Progenitor cell of endocrine pancreas (in vitro differentiated cells): ENCODE measurements around the gene USP10. TPM values are rescaled to one million over a fixed set of nuclear protein-coding genes. Genes with fewer than 3 reads are reported as not detected.

Experiments
- DNase-seq: peaks from one replicate; pipeline ENCODE4 v3.0.0; 2021; ENCODE audit warnings: low spot score; ENCODE audit not compliant: unreplicated experiment
- H3K27ac Mint-ChIP-seq: 2 replicates; pipeline ENCODE4 v1.8.0; 2021; ENCODE audit warnings: mild to moderate bottlenecking, moderate library complexity, mixed read lengths
- H3K27me3 Mint-ChIP-seq: 2 replicates; pipeline ENCODE4 v1.8.0; 2021; ENCODE audit warnings: mixed read lengths
- H3K36me3 Mint-ChIP-seq: 2 replicates; pipeline ENCODE4 v1.8.0; 2022; ENCODE audit warnings: mixed read lengths; ENCODE audit not compliant: insufficient read depth
- H3K4me1 Mint-ChIP-seq: 2 replicates; pipeline ENCODE4 v1.8.0; 2021; ENCODE audit warnings: low read depth, mixed read lengths
- H3K4me3 Mint-ChIP-seq: 2 replicates; pipeline ENCODE4 v1.8.0; 2021; ENCODE audit warnings: low read depth, mild to moderate bottlenecking, moderate library complexity, mixed read lengths
- H3K9me3 Mint-ChIP-seq: 2 replicates; pipeline ENCODE4 v1.8.0; 2021; ENCODE audit warnings: low read depth, mixed read lengths
- total RNA-seq: library from RNA; stranded (reverse); gene quantifications from 2 replicates; pipeline ENCODE4 v1.2.1, GENCODE V29; 2021
- TF ChIP-seq, protein P1 (sequence below): fragments of 200-600 bp; sonication (generic); IDR thresholded peaks from one replicate; pipeline ENCODE4 v1.5.0; 2021; ENCODE audit warnings: antibody characterized with exemption, mild to moderate bottlenecking; ENCODE audit not compliant: unreplicated experiment

USP10 gene
- total RNA-seq, 1 donor from 2014 or later, result 139 TPM

DNA sequence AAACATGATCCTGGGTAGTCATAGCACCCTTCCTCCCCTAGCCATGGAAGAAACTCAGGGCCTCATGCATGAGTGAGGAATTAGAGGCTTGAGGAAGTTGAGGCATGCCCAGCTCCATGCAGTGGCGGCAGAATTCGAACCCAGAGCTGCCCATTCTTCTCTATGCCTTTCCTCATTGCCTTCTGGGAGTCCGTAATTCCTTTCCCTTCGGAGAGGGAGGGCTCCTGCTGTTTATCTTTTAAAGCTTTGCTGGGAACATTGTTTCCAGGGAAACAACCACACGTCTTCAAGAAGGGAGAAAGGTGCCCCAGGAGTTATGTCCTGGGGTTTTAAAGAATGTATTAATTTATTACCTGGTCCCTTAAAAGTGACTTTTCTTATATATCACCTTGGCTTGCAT lies 128.5 kb downstream of the USP10 start:
- no peaks in the 10 kb centered on the region for H3K4me1 Mint-ChIP-seq

More for the DNA sequence above, 128.5 kb downstream of the USP10 start:
- peaks cover 36% of the 10 kb centered on the region for H3K27me3 Mint-ChIP-seq
- H3K36me3 Mint-ChIP-seq, result no peaks in the 10 kb centered on the region
- no peak overlapping the region for H3K27ac Mint-ChIP-seq
- no peak for DNase-seq
- H3K4me3 Mint-ChIP-seq, result no peak overlapping the region
- no peaks in the 10 kb centered on the region for H3K9me3 Mint-ChIP-seq
- TF ChIP-seq, protein P1, sequence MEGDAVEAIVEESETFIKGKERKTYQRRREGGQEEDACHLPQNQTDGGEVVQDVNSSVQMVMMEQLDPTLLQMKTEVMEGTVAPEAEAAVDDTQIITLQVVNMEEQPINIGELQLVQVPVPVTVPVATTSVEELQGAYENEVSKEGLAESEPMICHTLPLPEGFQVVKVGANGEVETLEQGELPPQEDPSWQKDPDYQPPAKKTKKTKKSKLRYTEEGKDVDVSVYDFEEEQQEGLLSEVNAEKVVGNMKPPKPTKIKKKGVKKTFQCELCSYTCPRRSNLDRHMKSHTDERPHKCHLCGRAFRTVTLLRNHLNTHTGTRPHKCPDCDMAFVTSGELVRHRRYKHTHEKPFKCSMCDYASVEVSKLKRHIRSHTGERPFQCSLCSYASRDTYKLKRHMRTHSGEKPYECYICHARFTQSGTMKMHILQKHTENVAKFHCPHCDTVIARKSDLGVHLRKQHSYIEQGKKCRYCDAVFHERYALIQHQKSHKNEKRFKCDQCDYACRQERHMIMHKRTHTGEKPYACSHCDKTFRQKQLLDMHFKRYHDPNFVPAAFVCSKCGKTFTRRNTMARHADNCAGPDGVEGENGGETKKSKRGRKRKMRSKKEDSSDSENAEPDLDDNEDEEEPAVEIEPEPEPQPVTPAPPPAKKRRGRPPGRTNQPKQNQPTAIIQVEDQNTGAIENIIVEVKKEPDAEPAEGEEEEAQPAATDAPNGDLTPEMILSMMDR, result no peak

Other genes with a start within 250 kb of the USP10 start
- 32.3 and 32.7 TPM in 2 replicates for gene MEAK7, start 195.3 kb upstream of the USP10 start, total RNA-seq
- 37.6 and 40.6 TPM in 2 replicates for gene COTL1, start 81.9 kb upstream of the USP10 start, total RNA-seq
- 43.2 and 46.7 TPM in 2 replicates for gene KLHL36, start 51.5 kb upstream of the USP10 start, total RNA-seq
- 10.0 and 11.0 TPM in 2 replicates for gene CRISPLD2, start 120.0 kb downstream of the USP10 start, total RNA-seq